Progenitor cell of endocrine pancreas (in vitro differentiated cells): ENCODE data around the gene NFYB. TPM values are rescaled to one million over a fixed set of nuclear protein-coding genes. Genes with fewer than 3 reads are reported as not detected.

ENCODE experiments used
- DNase-seq: peaks from one replicate; pipeline ENCODE4 v3.0.0; 2021; ENCODE audit warnings: low spot score; ENCODE audit not compliant: unreplicated experiment
- H3K27ac Mint-ChIP-seq: 2 replicates; pipeline ENCODE4 v1.8.0; 2021; ENCODE audit warnings: mild to moderate bottlenecking, moderate library complexity, mixed read lengths
- H3K27me3 Mint-ChIP-seq: 2 replicates; pipeline ENCODE4 v1.8.0; 2021; ENCODE audit warnings: mixed read lengths
- H3K36me3 Mint-ChIP-seq: 2 replicates; pipeline ENCODE4 v1.8.0; 2022; ENCODE audit warnings: mixed read lengths; ENCODE audit not compliant: insufficient read depth
- H3K4me1 Mint-ChIP-seq: 2 replicates; pipeline ENCODE4 v1.8.0; 2021; ENCODE audit warnings: low read depth, mixed read lengths
- H3K4me3 Mint-ChIP-seq: 2 replicates; pipeline ENCODE4 v1.8.0; 2021; ENCODE audit warnings: low read depth, mild to moderate bottlenecking, moderate library complexity, mixed read lengths
- H3K9me3 Mint-ChIP-seq: 2 replicates; pipeline ENCODE4 v1.8.0; 2021; ENCODE audit warnings: low read depth, mixed read lengths
- CTCF ChIP-seq: fragments of 200-600 bp; sonication (generic); IDR thresholded peaks from one replicate; pipeline ENCODE4 v1.5.0; 2021; ENCODE audit warnings: antibody characterized with exemption, mild to moderate bottlenecking; ENCODE audit not compliant: unreplicated experiment
- total RNA-seq: library from RNA; stranded (reverse); gene quantifications from 2 replicates; pipeline ENCODE4 v1.2.1, GENCODE V29; 2021

NFYB gene
- total RNA-seq, 1 donor from 2014 or later: 36.2 TPM

- Mint-ChIP-seq H3K27me3 (peaks cover 1% of the 10 kb centered on the region), H3K36me3 (no peaks in the 10 kb centered on the region), H3K4me1 (no peaks in the 10 kb centered on the region), H3K27ac (no peak overlapping the region), H3K4me3 (no peak overlapping the region), H3K9me3 (no peaks in the 10 kb centered on the region)
- no peak for DNase-seq
- TF ChIP-seq CTCF: no peak
These were observed 16.3 kb upstream of the NFYB start for GRCh38 chr12:104154286-104154685.

DNA sequence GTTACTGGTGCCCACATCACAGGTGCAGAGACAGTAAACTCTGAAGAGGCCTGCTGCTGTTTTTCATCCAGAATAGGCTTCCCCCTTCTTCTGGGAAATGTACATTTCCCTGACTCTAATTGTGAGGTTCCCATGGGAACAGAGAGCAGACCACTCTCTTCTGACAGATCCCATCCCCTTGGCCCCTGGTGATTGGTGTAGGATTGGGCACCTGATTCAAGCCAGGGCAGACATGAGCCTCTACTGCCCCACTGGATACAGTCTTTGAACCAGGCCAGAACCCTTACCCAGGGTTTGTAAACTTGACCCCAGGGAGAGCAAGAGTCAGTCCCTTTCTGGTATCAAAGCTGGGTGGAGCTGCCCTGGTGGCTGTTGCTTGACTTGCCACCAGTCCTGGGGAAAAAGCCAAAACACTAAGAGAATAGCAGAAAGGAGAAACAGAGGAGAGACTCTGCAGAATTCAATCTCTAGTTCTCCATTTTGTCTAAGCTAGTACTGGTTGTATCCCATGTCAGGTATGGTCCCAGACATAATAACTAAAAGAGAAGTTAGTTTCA, 14.8 kb upstream of the NFYB start:
- peaks cover 7% of the 10 kb centered on the region for H3K27me3 Mint-ChIP-seq
- no peak overlapping the region for H3K27ac Mint-ChIP-seq
- H3K4me1 Mint-ChIP-seq: no peaks in the 10 kb centered on the region
- TF ChIP-seq CTCF: no peak
- no peak overlapping the region for H3K4me3 Mint-ChIP-seq
- no peak for DNase-seq
- no peaks in the 10 kb centered on the region for H3K36me3 Mint-ChIP-seq
- no peaks in the 10 kb centered on the region for H3K9me3 Mint-ChIP-seq

- H3K9me3 Mint-ChIP-seq: peaks cover 3% of the 10 kb centered on the region
- no peak for DNase-seq
- no peak for TF ChIP-seq CTCF
- H3K4me1 Mint-ChIP-seq: no peaks in the 10 kb centered on the region
- H3K27ac Mint-ChIP-seq: no peak overlapping the region
- no peaks in the 10 kb centered on the region for H3K36me3 Mint-ChIP-seq
- peaks cover 10% of the 10 kb centered on the region for H3K27me3 Mint-ChIP-seq
- no peak overlapping the region for H3K4me3 Mint-ChIP-seq
These were observed 12.4 kb upstream of the NFYB start for GRCh38 chr12:104150416-104150815.

- Mint-ChIP-seq H3K27ac (no peak overlapping the region), H3K4me3 (no peak overlapping the region), H3K36me3 (no peaks in the 10 kb centered on the region), H3K4me1 (no peaks in the 10 kb centered on the region), H3K27me3 (peaks cover 13% of the 10 kb centered on the region), H3K9me3 (peaks cover 10% of the 10 kb centered on the region)
- DNase-seq: no peak
- no peak for TF ChIP-seq CTCF
These were observed 9.3 kb upstream of the NFYB start for GRCh38 chr12:104147346-104147745.

DNA sequence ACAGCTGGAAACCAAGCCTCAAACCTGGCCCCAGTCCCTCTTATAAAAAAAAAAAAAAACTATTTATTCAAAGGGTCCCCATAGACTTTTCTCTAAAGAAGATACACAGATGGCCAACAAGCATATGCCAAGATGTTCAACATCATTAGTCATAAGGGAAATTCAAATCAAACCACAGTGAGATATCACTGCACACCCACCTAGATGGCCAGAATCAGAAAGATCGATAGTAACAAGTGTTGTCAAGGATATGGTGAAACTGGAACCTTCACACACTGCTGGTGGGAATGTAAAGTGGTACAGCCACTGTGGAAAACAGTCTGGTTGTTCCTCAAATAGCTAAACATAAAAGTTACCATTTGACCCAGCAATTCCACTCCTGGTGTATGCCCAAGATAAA, 5.9 kb upstream of the NFYB start:
- Mint-ChIP-seq H3K4me1 (no peaks in the 10 kb centered on the region), H3K4me3 (no peak overlapping the region), H3K27me3 (peaks cover 28% of the 10 kb centered on the region), H3K27ac (no peak overlapping the region), H3K9me3 (peaks cover 10% of the 10 kb centered on the region), H3K36me3 (no peaks in the 10 kb centered on the region)
- TF ChIP-seq CTCF: no peak
- DNase-seq: no peak
